HG02970 (cell line): ENCODE results near the gene SLC24A3.

Source experiments
- ATAC-seq: cut with Tn5 transposase; IDR thresholded peaks from one replicate; pipeline ENCODE4 v1.9.1; 2021; ENCODE audit warnings: mild to moderate bottlenecking, moderate library complexity, moderate number of reproducible peaks; ENCODE audit not compliant: unreplicated experiment, low FRiP score

The SLC24A3 gene

DNA sequence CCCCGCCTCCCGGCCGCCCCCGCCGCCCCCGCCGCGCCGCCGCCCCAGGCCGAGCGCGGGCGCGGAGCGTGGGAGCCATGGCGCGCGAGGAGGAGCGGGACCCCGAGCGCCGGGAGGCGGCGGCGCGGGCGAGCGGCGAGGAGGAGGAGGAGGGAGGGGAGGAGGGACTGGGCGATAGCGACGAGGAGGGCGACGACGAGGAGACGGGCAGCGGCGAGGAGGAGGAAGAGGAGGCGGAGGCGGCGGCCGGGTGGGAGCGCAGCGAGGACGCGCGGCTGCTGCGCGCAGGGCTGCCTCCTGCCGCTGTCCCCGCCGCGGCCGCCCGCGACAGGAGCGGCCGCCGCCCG, at the start of gene SLC24A3:
Gene SLC24A3 (plus strand): TSS at position 174 of the 347 bp plus-strand sequence.
- no peak for ATAC-seq

DNA sequence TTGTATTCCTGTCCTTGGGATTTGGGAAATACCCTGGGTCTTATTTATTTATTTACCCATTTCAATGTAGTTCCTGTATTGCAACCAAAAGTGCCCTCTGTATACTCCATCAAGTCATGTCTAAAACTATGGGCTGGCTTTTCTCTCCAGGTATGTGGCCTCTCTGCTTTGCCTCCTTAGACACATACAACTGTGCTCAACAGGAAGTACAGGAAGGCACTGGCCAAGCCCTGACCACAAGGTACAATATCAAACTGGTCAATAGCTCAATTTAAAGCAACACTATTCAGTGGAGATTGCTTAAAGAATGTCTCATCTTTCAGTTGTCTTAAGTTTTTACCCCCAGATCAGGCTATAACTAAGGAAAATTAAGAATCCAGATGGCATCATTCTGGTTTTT, 42.3 kb upstream of the SLC24A3 start:
- ATAC-seq, result no peak

DNA sequence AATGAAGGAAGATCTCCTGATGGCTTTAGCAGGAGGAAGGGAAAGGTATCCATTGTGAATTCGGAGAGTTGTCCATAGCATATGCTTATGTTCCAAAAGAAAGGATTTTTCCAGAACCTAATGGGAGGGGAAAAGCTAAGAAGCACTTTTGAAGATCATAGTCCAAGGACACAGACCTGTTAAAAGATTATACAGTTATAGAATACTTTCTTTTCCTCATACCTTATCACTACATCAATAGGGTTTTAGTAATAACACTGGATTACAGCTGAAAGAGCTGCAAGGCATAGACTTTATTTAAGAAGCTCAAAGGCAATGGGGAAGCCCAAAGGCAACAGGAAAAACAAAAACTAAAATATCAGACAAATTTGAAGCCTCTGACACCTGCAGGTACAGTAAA, 39.8 kb upstream of the SLC24A3 start:
- ATAC-seq, result no peak

DNA sequence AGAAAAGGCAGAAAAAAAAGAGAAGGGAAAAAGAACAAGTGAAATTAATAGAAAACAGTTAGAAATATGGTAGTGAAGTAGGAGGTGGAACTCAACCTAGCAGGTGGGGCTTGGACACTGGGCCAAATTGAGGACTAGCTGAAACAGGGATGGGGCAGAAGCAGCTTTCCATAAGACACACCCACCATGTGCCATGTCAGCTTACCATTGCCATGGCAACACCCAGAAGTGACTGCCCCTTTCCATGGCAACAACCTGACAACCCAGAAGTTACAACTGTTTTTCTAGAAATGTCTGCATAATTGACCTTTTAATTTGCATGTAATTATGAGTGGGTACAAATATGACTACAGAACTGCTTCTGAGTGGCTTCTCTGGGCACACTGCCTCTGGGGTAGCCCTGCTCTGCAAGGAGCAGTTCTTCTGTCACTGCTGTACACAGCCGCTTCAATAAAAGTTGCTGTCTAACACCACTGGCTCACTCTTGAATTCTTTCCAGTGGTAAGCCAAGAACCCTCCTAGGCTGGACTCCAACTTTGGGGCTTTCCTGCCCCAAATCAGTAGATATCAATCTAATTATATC, 35.9 kb upstream of the SLC24A3 start:
- no peak for ATAC-seq

DNA sequence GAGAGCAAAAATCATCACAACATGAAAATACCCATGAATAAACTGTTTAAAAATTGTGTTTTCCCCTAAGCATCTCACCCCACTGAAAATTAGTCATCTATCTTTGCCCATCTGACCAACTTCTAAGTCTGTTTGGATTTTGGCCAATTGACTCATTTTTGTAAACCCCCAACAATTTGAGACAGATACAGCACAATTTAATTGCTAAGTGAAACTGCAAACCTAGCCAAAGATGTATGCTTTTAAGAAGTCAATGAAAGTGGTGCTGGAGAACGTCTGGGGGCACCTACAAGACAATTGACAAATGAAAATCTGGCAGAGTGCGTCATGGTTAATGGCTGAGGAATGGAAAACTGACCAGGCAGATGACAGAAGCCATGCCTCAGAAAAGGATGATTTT, 30.9 kb upstream of the SLC24A3 start:
- no peak for ATAC-seq

DNA sequence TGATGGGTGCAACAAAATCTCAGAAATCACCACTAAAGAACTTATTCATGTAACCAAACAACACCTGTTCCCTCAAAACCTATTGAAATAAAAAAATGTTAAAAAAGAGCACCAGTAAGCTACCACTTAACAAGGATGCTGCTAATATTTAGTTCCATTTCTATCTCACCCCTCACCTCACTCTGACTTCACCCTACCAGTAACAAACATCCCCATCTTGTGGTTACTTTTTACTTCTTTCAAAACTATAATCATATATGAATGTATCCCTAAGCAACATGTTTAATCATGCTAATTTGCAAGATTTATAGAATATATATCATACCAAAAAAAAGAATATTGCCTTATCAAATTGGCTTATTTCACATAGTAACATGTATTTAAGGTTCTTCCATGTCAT, 27.4 kb upstream of the SLC24A3 start:
- no peak for ATAC-seq

DNA sequence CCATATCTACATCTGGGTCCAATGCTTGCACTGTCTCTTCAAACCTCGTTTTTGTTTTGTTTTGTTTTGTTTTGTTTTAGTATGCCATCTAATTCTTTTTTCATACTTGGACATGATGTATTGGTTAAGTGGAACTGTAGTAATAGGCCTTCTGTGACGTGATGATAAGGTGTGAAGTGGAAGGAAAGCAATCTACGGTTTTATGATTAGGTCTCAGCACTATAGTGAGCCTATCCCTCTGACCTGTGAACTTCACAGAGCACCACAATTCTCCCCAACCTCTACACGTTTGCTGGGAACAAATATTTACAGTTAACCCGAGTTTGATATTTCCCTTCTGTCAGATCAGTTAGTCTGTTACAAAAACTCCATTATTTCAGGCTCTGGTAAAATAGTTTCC, 19.1 kb upstream of the SLC24A3 start:
- ATAC-seq, result no peak

DNA sequence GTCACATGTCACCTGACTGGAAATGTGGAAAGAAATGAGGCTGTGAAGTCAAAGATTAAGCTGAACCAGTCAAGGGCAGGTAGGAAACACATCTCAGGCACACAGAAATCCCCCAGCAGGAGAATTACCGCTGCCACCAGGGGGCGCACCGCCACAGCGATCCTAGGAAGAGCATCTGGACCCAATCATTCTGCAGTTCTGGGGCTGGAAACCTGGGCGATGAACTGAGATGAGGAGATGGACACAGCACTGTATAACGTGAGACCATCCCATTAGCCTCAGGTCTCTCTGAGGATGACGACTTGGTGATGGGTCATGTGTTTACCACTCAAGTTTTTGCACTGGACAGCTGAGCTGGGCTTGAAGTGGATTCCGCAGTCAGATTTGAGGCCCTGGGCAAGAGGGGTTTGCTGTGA, 6.5 kb upstream of the SLC24A3 start:
- ATAC-seq, result no peak

DNA sequence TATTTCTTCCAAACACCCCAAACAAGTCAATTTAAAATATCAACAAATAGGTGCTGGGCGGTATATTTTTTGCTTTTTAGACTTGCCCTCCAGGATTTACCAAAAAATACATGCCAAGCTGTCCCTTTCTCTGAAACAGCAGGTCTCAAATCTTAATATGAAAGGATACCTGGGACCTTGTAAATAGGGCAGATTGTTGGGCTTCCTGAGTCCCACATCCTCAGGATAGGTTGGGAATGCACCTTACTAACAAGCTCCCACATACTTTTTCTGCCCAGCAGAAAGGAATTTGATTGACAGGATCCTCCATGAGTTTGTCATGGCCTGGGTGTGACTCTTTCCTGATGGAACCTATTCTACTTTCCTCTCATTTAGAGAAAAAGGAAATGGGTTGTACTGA, 4.9 kb upstream of the SLC24A3 start:
- ATAC-seq, result no peak

DNA sequence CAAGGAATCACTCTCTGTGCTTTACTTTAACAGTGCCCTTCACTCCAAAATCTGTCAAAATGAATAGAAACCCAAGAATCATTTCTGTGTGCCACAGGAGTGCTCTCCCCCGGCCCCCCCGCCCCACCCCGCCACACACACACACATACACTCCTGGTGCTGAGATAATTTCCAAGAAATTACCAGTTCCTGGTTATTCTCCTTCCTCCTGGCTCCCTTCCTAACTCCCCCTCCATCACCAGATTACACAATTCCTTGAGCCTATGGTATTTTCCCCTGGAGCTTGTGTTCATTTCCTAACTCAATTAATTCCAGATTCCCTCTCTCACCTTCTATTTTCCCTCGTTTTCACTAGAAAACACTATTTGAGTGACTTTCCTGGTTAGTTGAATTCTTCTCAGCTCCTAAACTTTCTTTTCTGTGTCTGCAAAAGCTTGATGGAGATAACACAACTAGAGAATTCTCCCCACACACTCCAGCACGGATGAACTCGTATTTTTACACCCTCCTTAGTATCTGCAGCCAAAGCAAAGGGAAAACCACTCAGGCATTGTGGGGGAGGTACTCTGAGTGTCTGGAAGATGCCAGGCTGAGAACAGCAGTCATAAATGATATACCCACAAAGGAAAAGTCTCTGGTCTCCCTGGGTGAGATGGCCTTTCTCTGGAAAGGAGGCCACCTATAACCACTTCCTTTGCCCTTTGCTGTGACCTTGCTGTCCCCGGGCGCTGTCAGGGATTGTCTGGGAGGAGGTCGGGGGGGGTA, 1.9 kb upstream of the SLC24A3 start:
- no peak for ATAC-seq

DNA sequence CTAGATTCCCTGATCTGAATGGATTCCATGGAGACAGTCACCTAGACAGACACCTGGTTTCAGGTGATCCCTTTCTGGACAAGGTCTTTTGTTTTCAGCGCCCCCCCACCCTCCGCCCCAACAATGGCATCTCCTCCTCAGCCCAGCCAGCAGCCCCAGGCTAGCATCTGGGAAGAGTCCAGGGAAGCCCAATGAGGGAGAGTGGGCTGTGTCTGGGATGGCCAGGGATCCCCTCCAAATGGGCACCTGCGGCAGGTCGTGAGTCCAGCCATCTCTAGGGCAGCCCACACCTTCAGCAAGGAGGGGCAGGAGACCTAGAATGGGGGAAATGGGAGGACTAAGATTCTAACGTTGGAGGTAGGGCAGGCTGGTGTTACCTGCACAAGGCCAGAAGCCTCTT, 1.2 kb upstream of the SLC24A3 start:
- no peak for ATAC-seq

DNA sequence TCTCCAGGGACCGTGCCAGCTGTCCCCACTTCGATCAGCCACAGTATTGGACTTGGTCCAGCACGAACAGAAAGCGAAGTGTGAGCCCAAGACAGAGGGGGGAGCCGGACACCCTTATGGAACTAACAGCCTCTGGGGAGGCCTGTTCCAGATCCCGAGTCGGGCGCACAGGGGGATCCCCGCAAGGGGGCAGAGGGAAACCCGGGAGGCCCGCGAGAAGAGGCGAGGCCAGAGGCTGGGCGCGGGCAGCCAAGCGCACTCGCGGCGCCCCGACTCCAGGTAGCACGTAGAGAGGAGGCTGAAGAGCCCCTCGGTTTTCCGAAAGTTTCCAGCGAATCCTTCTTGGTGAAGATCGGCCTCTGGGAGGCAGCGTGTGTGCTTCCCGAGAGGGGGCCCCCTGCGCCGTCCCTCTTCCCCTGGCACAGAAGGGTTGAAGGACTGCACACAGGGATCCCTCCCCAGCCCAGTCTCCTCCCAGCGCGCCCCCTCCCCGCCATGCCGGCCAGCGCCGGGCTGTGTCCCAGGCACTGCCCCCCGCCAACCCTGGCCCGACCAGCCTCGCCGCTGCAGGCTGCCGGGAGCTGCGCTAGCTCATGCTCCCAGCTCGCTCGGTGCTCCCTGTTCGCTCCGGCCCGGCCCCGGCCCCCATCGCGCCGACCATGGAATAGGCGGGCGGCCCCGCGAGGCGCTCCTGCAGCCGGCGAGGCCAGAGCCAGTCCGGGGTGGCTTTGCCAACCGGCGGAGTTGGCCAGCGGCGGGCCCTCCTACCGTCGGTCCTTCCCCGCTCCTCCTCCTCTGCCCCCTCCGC, 577 bp upstream of the SLC24A3 start:
- ATAC-seq, result no peak

DNA sequence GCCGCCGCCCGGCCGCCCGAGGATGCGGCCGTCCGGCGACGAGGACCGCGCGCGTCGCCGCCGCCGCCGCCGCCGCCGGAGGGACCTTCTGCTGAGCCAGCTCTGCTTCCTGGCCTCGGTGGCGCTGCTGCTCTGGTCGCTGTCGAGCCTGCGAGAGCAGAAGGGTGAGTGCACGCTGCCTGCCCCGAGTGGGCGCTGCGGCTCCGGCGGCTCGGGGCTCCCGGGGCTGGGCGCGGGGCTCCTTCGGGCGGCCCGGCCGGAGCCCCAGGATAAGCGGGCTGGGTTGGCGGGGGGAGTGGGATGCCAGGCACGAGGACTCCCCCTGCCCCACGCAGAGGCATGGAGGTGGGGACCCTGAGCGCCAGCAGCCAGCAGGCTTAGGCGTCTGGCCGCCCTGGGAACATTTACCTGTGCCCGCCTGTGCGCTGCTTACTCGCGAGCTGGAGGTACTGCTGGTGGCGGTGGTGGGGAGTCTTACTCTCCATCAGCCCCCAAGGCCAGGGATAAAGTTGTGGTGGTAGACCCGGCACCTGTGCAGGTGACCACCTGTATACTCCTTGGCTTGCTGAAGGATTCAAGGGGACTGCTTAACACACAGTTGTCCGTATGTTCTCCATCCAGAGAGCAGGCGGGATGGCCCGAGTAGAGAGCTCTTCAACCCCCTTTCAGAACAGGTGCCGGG, 520 bp downstream of the SLC24A3 start:
- no peak for ATAC-seq

DNA sequence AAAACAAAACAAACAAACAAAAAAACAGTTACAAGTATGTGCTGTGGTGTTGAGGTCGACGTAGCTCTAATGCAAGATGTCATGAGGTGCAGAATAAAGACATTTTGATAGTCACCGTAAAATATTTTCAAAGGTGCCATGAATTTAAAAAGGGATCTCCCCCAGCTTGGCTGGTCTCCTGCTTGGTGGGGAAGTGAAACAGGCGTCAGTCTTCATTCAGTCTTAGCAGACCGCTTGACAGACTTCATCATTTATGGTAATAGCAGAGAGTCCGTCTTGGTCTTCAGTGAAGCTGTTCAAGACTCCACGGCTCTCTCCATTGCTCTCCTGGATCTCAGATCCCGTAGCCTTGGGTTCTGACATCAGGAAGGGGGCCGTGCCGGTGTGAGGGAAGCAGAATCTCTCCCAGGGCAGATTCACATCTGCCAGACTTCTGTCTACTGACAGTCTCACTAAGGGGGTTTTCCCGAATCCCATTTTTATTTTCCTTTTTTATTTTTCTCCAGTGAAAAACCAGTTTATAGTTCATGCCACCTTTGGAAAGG, 1.6 kb downstream of the SLC24A3 start:
- ATAC-seq, result no peak

DNA sequence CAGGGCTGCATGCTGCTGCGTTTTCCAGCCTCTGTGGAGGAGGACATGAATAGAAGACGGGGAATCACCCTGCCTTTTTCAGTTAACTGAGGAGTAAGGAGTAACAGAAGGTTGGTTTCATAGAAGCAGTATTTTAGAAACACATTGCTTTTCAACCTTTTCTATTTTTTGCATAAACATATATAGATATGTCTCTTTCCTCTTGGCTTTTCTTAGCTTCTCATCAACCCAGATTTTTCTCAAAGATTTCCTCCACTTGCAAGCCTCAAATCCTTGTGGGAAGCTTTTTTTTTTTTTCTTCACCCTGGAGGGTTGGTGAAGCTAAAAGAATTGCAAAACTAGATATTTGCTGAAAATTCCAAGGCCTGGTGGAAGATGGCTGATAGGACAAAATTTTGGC, 6.0 kb downstream of the SLC24A3 start:
- no peak for ATAC-seq

DNA sequence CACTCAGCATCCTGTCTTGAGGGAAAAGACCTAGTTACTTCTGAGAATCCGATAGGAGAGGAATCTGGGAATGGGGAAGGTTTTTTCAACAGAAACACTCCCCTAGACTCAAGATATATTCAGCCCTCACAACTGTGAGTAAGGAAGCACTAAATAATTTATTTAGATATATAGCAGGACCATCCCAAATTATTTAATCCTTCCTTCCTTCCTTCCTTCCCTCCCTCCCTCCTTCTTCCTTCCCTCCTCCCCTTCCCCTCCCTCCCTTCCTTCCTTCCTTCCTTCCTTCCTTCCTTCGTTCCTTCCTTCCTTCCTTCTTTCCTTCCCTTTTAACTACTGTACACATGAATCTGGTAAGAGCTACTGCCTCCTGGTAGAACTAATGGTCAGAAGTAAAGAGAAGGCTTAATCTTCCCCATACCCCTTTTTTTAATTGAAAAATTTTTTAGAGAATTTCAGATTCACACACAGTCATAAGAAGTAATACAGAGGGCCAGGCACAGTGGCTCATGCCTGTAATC, 10.1 kb downstream of the SLC24A3 start:
- ATAC-seq, result no peak

DNA sequence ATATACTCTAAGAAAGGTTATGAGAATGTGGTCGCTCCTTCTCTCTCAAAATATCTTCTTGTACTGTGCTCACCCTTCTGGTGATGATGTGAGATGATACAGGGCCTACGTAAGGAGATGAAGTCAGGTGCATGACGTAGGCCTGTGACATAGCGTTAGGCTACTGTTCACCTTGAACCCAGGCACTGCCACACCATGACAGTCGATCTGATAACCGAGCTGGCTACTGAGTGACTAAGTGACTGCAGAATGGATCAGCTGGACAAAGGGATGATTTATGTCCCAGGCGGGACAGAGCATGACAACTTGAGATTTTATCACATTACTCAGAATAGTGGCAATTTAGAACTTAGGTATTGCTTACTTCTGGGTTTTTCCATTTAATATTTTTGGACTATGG, 11.2 kb downstream of the SLC24A3 start:
- no peak for ATAC-seq

DNA sequence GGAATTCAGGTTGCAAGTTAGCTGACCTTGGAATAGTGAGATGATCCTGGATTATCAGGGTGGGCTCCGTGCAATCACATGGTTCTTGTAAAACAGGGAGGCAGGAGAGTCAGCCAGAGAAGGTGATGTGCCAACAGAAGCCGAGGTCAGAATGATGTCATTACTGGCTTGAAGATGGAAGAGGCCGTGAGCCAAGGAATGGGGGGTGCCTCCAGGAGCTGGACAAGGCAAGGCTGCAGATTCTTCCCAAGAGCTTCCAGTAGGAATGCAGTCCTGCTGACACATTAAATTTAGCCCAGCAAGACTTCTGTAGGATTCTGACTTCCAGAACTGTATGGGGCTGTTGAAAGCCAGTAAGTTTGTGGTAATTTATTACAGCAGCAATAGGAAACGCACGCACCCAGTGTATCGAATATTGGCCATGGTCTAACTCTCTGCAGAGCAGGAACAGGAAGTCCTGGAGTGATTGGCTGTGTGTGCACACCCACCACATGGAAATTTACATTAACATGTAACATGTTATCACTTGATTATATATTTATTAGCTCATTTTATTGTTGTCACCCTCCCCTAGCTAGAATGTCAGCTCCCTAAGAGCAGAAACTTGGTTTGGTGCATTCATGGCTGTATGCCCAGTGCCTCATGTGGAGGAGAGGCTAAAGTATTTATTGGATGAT, 19.1 kb downstream of the SLC24A3 start:
- ATAC-seq, result no peak

DNA sequence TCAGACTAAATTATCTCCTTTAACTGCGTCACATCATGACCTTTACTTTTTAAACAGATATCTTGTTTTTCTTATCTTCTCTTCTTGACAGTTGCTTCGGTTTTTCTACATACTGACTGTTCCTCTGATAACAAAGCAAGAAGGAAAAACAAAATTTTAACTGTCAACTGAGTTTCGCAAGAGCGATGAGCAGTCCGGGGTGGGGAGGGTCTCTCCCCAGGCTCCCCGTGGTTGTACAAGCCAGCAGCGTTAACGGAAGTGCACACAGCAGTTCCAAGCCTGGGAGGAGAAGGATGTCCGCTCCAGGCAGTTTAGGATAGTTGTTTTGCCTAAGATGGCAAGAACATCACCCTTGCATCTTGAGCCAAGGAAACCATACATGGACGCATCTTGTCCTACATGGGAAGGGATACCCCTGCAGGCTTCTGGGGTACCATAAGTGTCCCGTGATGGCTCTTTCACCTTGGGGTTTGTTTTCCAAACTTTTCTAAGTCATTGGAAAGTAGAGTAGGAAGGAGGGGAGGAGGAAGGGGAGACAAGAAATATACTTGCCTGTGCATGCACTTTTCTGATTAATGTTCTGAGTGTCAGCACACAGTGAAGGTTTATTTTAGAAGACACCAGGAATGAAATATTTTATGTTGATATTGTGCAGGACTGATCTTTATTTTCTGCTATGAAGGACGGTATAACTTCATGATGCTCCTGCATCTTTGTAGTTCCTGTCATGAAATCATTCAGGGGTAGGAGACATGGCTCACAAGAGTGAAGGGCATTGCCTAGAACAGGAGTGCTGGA, 20.8 kb downstream of the SLC24A3 start:
- ATAC-seq, result no peak
